Posterior cingulate gyrus (tissue), 11 donors: ENCODE measurements around the gene SLC16A3.
"Not testable (repeated sequence)": the region's sequence is repeated elsewhere in the genome, so short reads cannot be mapped to it uniquely, and the experiment has no call there.

Source experiments
- DNase-seq, 10 donors: peaks; one replicate each; pipeline versions ENCODE4 v3.0.0 to v3.0.0-alpha.2; 2020 to 2021; ENCODE audit warnings: mixed read lengths in 3 of 10
- intact Hi-C: fragments of 100-400 bp; cut with DNase I; formaldehyde crosslinking; loops from one replicate; pipeline ENCODE4 v1.15.1; 2023

Gene SLC16A3

GRCh38 chr17:82257473-82257872 is 28.6 kb downstream of the SLC16A3 start:
- intact Hi-C loops = no loop called here

GRCh38 chr17:82258555-82258954 is 29.7 kb downstream of the SLC16A3 start:
- DNase-seq = no peak
- intact Hi-C loops = no loop called here

More at GRCh38 chr17:82257473-82257872, 28.6 kb downstream of the SLC16A3 start:
- DNase-seq = peak in 8 of 10 donors; percentile 56 to 96 (median 76)

DNA sequence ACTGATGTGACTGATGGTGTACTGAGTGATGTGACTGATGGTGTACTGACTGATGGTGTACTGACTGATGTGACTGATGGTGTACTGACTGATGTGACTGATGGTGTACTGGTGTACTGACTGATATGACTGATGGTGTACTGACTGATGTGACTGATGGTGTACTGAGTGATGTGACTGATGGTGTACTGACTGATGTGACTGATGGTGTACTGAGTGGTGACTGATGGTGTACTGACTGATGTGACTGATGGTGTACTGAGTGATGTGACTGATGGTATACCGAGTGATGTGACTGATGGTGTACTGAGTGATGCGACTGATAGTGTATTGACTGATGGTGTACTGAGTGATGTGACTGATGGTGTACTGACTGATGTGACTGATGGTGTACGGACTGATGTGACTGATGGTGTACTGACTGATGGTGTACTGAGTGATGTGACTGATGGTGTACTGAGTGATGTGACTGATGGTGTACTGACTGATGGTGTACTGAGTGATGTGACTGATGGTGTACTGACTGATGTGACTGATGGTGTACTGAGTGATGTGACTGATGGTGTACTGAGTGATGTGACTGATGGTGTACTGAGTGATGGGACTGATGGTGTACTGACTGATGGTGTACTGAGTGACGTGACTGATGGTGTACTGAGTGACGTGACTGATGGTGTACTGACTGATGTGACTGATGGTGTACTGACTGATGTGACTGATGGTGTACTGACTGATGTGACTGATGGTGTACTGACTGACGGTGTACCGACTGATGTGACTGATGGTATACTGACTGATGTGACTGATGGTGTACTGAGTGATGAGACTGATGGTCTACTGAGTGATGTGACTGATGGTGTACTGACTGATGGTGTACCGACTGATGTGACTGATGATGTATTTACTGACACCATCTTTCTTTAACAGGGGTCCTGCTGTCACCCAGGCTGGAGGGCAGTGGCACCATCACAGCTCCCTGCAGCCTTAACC is 31.4 kb downstream of the SLC16A3 start:
- DNase-seq, intact Hi-C loops: not testable (repeated sequence)

DNA sequence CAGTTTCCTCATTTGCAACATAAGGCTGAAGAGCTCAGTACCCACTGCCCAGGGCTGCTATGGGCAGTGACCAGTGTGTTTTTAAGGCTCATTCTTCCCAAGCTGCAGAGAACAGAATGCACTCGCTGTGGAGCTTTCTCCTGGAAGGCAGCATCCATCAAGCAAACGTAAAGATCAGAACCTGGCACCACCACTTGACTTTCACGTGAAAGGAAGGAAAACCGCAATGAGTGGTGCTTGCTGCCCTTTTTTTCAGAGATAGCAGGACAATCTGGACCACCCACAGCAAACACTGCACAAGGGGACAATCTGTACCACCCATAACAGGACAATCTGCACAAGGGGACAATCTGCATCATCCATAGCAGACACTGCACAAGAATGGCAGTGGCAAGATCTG is 33.5 kb downstream of the SLC16A3 start:
- intact Hi-C loops = no loop called here
- no peak for DNase-seq

DNA sequence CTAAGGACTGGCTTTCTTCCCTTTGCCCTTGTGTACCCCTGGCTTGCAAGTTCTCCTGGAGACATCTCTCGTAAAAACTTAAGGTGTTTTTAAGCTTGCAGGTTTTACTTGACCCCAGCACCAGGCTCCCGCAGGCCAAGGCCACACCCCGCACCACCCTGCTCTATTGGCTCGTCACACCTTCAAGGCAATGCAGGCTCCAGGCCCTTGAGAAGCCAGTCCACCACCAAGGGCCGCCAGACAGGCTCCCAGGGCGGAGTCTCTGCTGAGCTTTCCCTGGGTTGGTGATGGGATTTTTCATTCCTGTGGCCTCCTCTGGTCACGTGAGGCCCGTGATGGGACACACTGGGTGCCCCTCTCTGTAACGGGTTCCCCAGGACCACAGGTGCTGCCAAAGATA is 34.8 kb downstream of the SLC16A3 start:
- peak in 1 of 10 donors; percentile 14 for DNase-seq
- intact Hi-C loops = no loop called here

- intact Hi-C loops = no loop called here
- peak in 1 of 10 donors; percentile 62 for DNase-seq
These were observed 37.3 kb downstream of the SLC16A3 start for GRCh38 chr17:82266142-82266541.

DNA sequence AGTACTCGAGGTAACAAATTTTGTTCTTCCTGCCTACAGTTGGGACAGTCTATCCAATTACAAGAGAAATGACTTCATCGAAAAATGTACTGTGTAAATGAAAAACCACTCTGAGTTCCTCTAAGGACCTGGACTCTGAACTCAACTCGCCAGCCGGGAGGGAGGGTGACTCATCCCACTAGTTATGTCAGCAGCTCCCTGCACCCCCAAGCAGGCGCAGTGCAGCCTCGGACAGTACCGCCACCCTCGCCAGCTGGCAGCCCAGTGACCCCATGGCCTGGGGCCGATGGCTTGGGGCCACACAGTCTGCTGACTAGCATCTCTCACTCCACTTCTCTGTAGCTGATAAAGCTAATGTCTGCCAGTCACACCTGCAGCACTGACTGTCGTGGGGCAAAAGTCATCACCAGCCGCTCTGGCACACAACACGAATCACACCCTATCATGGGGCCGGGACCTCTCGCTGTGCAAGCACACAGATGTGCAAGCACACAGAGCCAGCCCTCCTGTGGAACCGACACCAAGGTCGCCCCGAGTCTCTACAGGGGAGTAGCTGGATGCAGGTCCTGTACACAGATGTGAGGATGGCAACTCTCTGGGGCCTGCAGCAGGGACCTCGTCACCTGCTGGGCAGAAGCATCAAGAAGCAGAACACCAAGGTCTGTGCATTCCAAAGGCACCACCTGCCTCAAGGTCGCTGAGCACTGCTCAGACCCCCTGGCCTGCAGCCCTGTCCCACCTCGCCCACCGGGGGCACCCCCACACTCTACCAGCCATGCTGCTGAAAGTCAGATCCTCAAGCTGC is 38.9 kb downstream of the SLC16A3 start:
- DNase-seq = peak; percentile 83 to 98 (median 89)

GRCh38 chr17:82269138-82269881 is 40.5 kb downstream of the SLC16A3 start:
- intact Hi-C loops = no loop called here
- peak in 2 of 10 donors; percentile 43 to 64 for DNase-seq

More for the DNA sequence above, 38.9 kb downstream of the SLC16A3 start:
- intact Hi-C loops = no loop called here

DNA sequence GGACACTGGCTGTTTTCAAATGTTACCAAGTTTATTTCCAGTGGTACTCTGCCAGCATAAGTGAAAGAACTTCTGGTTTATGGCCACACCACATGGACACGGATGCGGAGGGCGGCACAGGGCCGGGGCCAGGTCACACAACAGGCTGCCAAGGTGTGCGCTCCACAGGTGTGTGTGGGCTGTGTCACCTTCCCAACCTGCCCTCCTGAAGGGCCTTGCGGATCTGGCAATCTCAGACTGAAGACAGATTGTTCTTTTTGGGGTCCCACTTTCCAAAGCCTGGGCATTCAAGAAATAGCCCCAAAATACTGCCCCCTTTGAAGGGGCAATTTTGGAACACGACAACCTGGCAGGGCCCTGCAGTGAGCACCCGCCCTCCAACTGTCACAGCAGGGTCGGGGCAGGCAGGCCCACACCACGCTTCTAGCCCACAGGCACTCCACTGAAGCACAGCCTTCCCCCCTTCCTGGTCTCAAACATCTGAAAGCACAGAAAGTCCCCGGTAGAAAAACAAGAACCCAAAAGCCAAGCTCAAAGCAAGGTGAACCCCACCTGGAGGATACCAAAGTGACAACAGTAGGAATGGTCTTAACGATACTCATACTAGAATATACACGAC is 41.1 kb downstream of the SLC16A3 start:
- DNase-seq = peak in 3 of 10 donors; percentile 27 to 78 (median 60)
- intact Hi-C loops = no loop called here

- intact Hi-C loops = no loop called here
These were observed 41.8 kb downstream of the SLC16A3 start for GRCh38 chr17:82270651-82271050.

DNA sequence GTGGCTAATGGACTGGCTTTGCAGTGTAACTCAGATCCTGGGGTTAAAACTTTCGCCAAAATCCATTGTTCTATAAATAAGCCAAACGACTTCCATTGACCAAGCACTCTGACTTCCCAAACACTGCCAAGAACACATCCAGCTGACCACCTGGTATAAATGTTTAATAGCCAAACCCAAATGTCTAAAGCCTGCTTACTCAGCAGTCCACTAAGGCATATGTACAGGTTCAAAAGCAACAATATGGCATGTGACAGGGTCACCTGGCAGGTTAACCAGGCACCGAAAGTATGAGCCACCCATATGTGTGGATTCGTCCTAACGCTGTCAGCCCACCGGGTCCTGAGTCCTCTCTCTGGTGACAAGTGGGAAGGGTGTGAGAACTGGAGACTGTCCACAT is 42.6 kb downstream of the SLC16A3 start:
- peak in 1 of 10 donors; percentile 29 for DNase-seq
- intact Hi-C loops = no loop called here

More at GRCh38 chr17:82270651-82271050, 41.8 kb downstream of the SLC16A3 start:
- DNase-seq = peak in 3 of 10 donors; percentile 47 to 74 (median 62)

GRCh38 chr17:82272495-82273326 is 43.9 kb downstream of the SLC16A3 start:
- intact Hi-C loops = loop anchor here (1.0 kb wide), 1 partner anchor 21 kb away; no protein-coding TSS in a partner anchor
- DNase-seq = peak in 4 of 10 donors; percentile 35 to 86 (median 62)

DNA sequence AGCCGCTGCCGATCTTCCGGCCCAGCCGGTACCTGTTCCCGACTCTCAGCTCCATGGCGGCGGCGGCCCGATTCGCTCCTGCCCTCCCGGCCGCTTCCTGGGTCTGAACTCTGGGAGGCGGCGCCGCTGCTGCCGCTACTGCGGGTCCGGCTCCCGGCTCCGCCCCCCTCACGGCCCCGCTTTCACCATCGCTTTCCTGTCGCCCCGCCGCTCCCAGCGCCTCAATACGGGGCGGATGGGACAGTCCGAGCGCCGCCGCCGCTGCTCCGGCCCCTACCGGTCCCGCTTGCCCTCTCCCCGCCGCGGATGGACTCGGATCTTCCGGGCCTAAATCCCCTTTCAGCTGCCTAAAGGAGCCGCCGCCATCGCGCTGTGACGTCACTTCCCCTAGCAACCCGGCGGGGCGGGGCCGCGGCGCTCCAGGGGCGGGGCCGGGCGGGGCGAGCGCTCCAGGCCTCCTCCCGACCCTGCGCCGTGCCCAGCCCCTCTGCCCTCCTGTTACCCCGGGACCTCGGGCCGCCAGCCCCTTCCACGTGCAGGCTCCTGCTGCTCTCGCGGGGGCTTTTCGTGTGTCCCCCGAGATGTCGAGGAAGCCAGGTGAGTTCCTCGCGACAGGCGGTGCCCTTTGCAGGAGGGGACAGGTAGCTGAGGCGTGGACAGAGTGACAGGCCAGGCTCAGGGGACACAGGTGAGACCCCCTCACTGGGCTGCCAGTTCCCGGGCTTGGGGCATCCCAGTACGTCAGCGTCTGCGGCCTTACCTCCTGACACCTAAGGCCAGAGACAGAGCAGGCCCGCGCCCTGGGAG is 44.7 kb downstream of the SLC16A3 start, which contains the start of gene CSNK1D:
TSS of gene CSNK1D (minus strand) at position 374 of the 807 bp plus-strand sequence. CDS start at position 55, 319 bp downstream.
- intact Hi-C loops = loop anchor here (1.0 kb wide), 1 partner anchor 20 kb away; no protein-coding TSS in a partner anchor
- peak; percentile 83 to 99 (median 92) for DNase-seq

DNA sequence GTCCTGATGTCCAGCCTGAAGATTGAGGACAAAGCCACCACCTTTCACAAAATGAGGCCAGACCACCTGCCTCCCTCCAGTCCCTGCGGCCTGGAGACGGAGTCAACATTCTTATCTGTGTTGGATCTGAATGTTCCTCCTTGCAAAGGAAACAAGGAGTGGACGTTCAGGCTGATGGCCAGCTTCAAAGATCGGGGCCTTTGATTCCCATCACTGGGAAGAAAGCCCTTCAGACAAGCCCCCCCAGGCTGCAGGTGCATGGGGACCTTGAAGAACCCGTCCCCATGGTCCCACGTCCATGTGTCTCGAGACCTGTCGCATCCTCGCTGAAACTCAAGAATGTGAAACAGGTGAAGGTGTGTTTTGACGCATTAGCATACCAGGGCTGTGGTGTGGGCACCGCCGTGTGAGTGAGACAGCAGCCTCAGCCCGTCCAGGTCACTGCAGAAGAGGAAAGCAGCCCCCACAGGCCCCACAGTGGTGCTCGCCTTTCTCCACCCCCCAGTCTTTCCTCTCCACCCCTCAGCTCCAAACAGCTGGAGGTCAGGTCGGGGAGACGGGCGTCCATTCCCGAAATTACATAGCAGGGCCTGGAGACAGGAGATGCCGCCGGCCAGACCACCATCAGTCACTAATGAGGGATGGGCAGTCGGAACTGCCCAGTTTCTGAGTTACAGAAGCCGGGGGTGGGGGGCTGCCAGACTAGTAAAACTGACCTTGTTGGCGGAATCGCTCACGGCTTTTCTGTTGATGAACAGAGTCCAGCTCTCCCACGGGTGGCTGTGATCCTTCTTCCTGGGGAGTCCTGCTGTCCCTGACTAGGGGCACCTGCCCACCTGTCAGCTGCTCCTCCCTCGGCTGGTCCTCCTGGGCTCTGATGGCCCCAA is 45.5 kb downstream of the SLC16A3 start:
- peak in 3 of 10 donors; percentile 15 to 72 (median 55) for DNase-seq
- intact Hi-C loops = no loop called here

DNA sequence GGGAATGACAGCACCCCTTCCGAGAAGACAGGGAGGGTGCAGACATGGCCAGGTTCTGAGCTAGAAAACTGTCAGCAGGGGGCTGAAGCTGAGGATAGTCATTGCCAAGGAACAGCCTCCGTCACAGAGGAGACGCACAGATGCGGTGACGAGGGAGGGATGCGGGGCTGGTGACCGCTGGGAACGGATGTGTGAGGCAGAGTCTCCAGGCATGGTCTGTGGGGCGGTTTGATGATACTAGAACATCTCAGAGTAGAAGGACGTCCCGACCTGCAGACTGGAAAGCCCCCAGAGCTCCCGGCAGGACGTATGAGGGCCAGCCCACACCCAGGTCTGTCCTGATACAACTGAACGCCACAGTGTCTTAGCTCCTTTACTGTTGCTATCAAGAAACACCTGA is 46.5 kb downstream of the SLC16A3 start:
- intact Hi-C loops = no loop called here

GRCh38 chr17:82276938-82277337 is 48.1 kb downstream of the SLC16A3 start:
- intact Hi-C loops = no loop called here
- DNase-seq = peak in 2 of 10 donors; percentile 39 to 48

More for the DNA sequence above, 46.5 kb downstream of the SLC16A3 start:
- DNase-seq = peak in 3 of 10 donors; percentile 36 to 70 (median 55)
